Activated naive CD8-positive, alpha-beta T cell (primary cell): Measurements from ENCODE around the gene SORCS2.

Experiments used
- H3K27ac Mint-ChIP-seq: one replicate; pipeline ENCODE4 v1.8.0; 2021; ENCODE audit warnings: mixed read lengths
- H3K27me3 Mint-ChIP-seq: one replicate; pipeline ENCODE4 v1.8.0; 2021; ENCODE audit warnings: mixed read lengths
- H3K36me3 Mint-ChIP-seq: one replicate; pipeline ENCODE4 v1.8.0; 2021; ENCODE audit warnings: mixed read lengths
- H3K4me1 Mint-ChIP-seq: one replicate; pipeline ENCODE4 v1.8.0; 2021; ENCODE audit warnings: low read depth, mixed read lengths
- H3K4me3 Mint-ChIP-seq: one replicate; pipeline ENCODE4 v1.8.0; 2021; ENCODE audit warnings: mild to moderate bottlenecking, mixed read lengths
- H3K9me3 Mint-ChIP-seq: one replicate; pipeline ENCODE4 v1.8.0; 2021; ENCODE audit warnings: low read depth, mixed read lengths

SORCS2 gene

DNA sequence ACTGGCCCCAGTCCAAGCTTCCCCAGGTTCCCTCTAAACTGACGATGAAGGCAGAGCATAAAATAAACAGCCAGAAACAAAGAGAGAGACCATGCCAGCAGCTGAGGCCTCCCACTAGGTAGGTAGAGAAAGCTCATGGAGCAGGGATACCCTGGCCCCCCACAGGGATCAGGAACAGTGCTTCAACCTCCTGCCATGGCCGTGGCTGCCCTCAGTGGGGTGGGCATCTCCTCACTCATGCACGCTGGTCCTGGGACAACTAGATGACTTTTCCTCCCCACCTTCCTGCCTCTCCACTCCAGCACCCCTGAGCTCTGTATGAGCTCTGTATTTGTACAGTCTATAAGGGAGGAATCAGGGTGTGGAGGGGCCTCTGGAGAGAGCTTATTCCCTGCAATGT, 360.1 kb downstream of the SORCS2 start:
- no peak overlapping the region for H3K4me3 Mint-ChIP-seq
- H3K27me3 Mint-ChIP-seq, result peaks cover 6% of the 10 kb centered on the region
- peaks cover 28% of the 10 kb centered on the region for H3K9me3 Mint-ChIP-seq
- H3K27ac Mint-ChIP-seq, result no peak overlapping the region
- H3K36me3 Mint-ChIP-seq, result peaks cover 8% of the 10 kb centered on the region
- H3K4me1 Mint-ChIP-seq, result no peaks in the 10 kb centered on the region

DNA sequence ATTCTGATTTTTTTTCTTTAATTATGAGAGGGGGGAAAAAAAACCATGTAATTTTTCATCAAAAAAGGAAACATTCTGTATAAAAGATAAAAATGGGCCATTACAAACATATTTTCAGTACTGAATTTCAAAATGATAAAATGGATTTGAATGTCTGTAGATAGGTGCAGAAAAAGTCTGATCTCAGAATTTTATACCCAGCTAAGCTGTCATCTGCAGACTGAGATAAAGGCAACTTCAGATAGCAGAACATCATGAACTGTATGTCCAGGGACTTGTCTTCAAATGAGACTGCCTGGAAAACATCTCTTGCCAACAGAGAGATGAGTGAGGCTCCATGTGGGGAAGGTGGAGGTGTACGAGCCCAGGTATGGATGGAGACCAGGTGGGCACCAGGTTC, 360.9 kb downstream of the SORCS2 start:
- H3K36me3 Mint-ChIP-seq, result peaks cover 8% of the 10 kb centered on the region
- H3K27ac Mint-ChIP-seq, result no peak overlapping the region
- H3K4me1 Mint-ChIP-seq, result no peaks in the 10 kb centered on the region
- H3K4me3 Mint-ChIP-seq, result no peak overlapping the region
- H3K27me3 Mint-ChIP-seq, result peaks cover 6% of the 10 kb centered on the region
- peaks cover 28% of the 10 kb centered on the region for H3K9me3 Mint-ChIP-seq

- H3K27me3 Mint-ChIP-seq, result peaks cover 6% of the 10 kb centered on the region
- H3K27ac Mint-ChIP-seq, result no peak overlapping the region
- H3K9me3 Mint-ChIP-seq, result peaks cover 28% of the 10 kb centered on the region
- H3K4me1 Mint-ChIP-seq, result no peaks in the 10 kb centered on the region
- H3K4me3 Mint-ChIP-seq, result no peak overlapping the region
- peaks cover 8% of the 10 kb centered on the region for H3K36me3 Mint-ChIP-seq
These were observed 362.6 kb downstream of the SORCS2 start for GRCh38 chr4:7554905-7555304.

GRCh38 chr4:7556558-7556957, 364.2 kb downstream of the SORCS2 start:
- H3K27me3 Mint-ChIP-seq, result peaks cover 4% of the 10 kb centered on the region
- H3K9me3 Mint-ChIP-seq, result peaks cover 28% of the 10 kb centered on the region
- no peak overlapping the region for H3K4me3 Mint-ChIP-seq
- peaks cover 6% of the 10 kb centered on the region for H3K36me3 Mint-ChIP-seq
- no peaks in the 10 kb centered on the region for H3K4me1 Mint-ChIP-seq
- no peak overlapping the region for H3K27ac Mint-ChIP-seq

DNA sequence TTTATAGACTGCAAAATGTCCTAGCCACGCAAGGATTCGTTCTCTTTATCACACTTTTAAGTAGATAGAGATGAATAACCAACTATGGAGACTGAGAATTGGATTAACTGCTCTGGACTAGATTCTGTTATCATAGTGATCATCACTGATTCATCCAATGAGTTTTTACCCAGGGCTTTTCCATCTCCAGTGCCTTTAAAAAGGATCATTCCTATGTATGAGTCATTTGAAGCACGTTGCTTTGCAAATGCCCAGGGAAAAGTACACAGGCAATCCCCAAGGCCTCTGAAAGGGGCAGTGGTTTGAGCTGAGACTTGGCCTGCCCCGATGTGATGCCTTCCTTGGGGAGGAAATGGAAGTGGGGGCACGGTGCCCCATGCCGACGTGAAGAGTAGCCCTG, 365.1 kb downstream of the SORCS2 start:
- Mint-ChIP-seq H3K9me3 (peaks cover 28% of the 10 kb centered on the region), H3K27ac (no peak overlapping the region), H3K4me3 (no peak overlapping the region), H3K4me1 (no peaks in the 10 kb centered on the region), H3K27me3 (peaks cover 4% of the 10 kb centered on the region), H3K36me3 (peaks cover 6% of the 10 kb centered on the region)

GRCh38 chr4:7558436-7558835, 366.1 kb downstream of the SORCS2 start:
- H3K36me3 Mint-ChIP-seq, result peaks cover 3% of the 10 kb centered on the region
- H3K4me3 Mint-ChIP-seq, result no peak overlapping the region
- H3K27me3 Mint-ChIP-seq, result peaks cover 3% of the 10 kb centered on the region
- H3K9me3 Mint-ChIP-seq, result peaks cover 19% of the 10 kb centered on the region
- H3K27ac Mint-ChIP-seq, result no peak overlapping the region
- no peaks in the 10 kb centered on the region for H3K4me1 Mint-ChIP-seq

- no peak overlapping the region for H3K4me3 Mint-ChIP-seq
These were observed 367.0 kb downstream of the SORCS2 start for GRCh38 chr4:7559316-7559715.

GRCh38 chr4:7559741-7560395, 367.5 kb downstream of the SORCS2 start:
- no peak overlapping the region for H3K4me3 Mint-ChIP-seq
- no peaks in the 10 kb centered on the region for H3K36me3 Mint-ChIP-seq

More at GRCh38 chr4:7559316-7559715, 367.0 kb downstream of the SORCS2 start:
- Mint-ChIP-seq H3K4me1 (no peaks in the 10 kb centered on the region), H3K9me3 (peaks cover 10% of the 10 kb centered on the region), H3K36me3 (no peaks in the 10 kb centered on the region), H3K27me3 (peaks cover 3% of the 10 kb centered on the region), H3K27ac (no peak overlapping the region)

GRCh38 chr4:7561557-7561956, 369.2 kb downstream of the SORCS2 start:
- Mint-ChIP-seq H3K4me1 (no peaks in the 10 kb centered on the region), H3K4me3 (no peak overlapping the region), H3K27ac (no peak overlapping the region), H3K36me3 (no peaks in the 10 kb centered on the region), H3K27me3 (no peaks in the 10 kb centered on the region), H3K9me3 (peaks cover 6% of the 10 kb centered on the region)

More at GRCh38 chr4:7559741-7560395, 367.5 kb downstream of the SORCS2 start:
- H3K4me1 Mint-ChIP-seq, result no peaks in the 10 kb centered on the region
- no peaks in the 10 kb centered on the region for H3K27me3 Mint-ChIP-seq
- H3K9me3 Mint-ChIP-seq, result peaks cover 6% of the 10 kb centered on the region
- H3K27ac Mint-ChIP-seq, result no peak overlapping the region

GRCh38 chr4:7564242-7564641, 371.9 kb downstream of the SORCS2 start:
- H3K4me1 Mint-ChIP-seq, result no peaks in the 10 kb centered on the region
- H3K36me3 Mint-ChIP-seq, result no peaks in the 10 kb centered on the region
- no peaks in the 10 kb centered on the region for H3K9me3 Mint-ChIP-seq
- no peaks in the 10 kb centered on the region for H3K27me3 Mint-ChIP-seq
- H3K27ac Mint-ChIP-seq, result no peak overlapping the region
- H3K4me3 Mint-ChIP-seq, result no peak overlapping the region

DNA sequence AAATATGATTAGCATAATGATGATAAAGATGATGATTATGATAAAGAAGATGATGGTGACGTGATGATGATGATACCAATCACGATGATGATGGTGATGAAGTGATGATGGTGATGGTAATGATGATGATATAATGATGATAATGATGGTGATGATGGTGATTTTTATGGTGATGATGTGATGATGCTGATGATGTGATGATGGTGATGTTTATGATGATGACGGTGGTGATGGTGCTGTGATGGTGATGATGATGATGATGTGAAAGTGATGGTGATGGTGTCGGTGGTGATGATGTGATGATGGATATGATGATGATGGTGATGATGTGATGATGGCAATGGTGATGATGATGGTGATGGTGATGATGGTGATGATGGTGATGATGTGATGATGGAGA, 373.1 kb downstream of the SORCS2 start:
- no peaks in the 10 kb centered on the region for H3K36me3 Mint-ChIP-seq
- no peak overlapping the region for H3K4me3 Mint-ChIP-seq
- no peaks in the 10 kb centered on the region for H3K9me3 Mint-ChIP-seq
- no peaks in the 10 kb centered on the region for H3K4me1 Mint-ChIP-seq
- no peak overlapping the region for H3K27ac Mint-ChIP-seq
- no peaks in the 10 kb centered on the region for H3K27me3 Mint-ChIP-seq

GRCh38 chr4:7569810-7570783, 377.8 kb downstream of the SORCS2 start:
- H3K27ac Mint-ChIP-seq, result no peak overlapping the region
- H3K9me3 Mint-ChIP-seq, result peaks cover 1% of the 10 kb centered on the region
- no peak overlapping the region for H3K4me3 Mint-ChIP-seq
- no peaks in the 10 kb centered on the region for H3K4me1 Mint-ChIP-seq
- peaks cover 1% of the 10 kb centered on the region for H3K27me3 Mint-ChIP-seq
- no peaks in the 10 kb centered on the region for H3K36me3 Mint-ChIP-seq

DNA sequence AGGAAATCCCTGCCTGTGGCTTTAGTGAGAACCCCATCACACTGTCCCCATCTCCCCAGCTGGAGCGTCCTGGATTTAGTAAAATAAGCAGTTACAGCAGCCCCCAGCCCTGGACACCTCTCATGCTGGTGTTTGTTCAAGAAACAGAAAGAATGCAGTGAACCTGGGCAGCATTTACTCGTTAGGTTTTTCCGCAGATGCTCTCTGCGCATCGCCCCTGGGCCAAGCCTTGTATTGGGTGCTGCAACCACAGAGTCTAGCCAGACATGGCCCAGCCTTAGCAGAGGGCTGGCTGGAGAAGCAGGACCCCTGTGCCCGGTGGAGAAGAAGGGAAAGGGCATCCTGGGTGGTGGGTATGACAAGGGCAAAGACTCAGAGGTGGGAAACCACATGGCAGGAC, 378.7 kb downstream of the SORCS2 start:
- H3K27me3 Mint-ChIP-seq, result peaks cover 5% of the 10 kb centered on the region
- no peaks in the 10 kb centered on the region for H3K4me1 Mint-ChIP-seq
- peaks cover 5% of the 10 kb centered on the region for H3K36me3 Mint-ChIP-seq
- H3K4me3 Mint-ChIP-seq, result no peak overlapping the region
- peaks cover 10% of the 10 kb centered on the region for H3K9me3 Mint-ChIP-seq
- no peak overlapping the region for H3K27ac Mint-ChIP-seq

GRCh38 chr4:7571701-7572100, 379.4 kb downstream of the SORCS2 start:
- H3K4me3 Mint-ChIP-seq, result no peak overlapping the region
- peaks cover 5% of the 10 kb centered on the region for H3K27me3 Mint-ChIP-seq
- peaks cover 10% of the 10 kb centered on the region for H3K36me3 Mint-ChIP-seq
- H3K9me3 Mint-ChIP-seq, result peaks cover 16% of the 10 kb centered on the region
- H3K4me1 Mint-ChIP-seq, result no peaks in the 10 kb centered on the region
- no peak overlapping the region for H3K27ac Mint-ChIP-seq

GRCh38 chr4:7572894-7573293, 380.6 kb downstream of the SORCS2 start:
- Mint-ChIP-seq H3K27ac (no peak overlapping the region), H3K27me3 (peaks cover 5% of the 10 kb centered on the region), H3K9me3 (peaks cover 16% of the 10 kb centered on the region), H3K4me3 (no peak overlapping the region), H3K4me1 (no peaks in the 10 kb centered on the region), H3K36me3 (peaks cover 14% of the 10 kb centered on the region)
